WERI-Rb-1 (cell line): ENCODE data around the gene HSD11B2.
A peak's percentile ranks its signal among the peaks of the same experiment; 100 is the strongest.

Source experiments
- DNase-seq: peaks from one replicate; pipeline ENCODE4 v3.0.0-alpha.2; 2020
- H3K27ac ChIP-seq: fragments of 250-450 bp; sonication (Bioruptor Pico); 2 replicates; pipeline ENCODE4 v1.5.1; 2020; ENCODE audit warnings: mild to moderate bottlenecking, moderate library complexity
- H3K27me3 ChIP-seq: fragments of 250-450 bp; sonication (Bioruptor Pico); 2 replicates; pipeline ENCODE4 v1.5.1; 2021; ENCODE audit warnings: mild to moderate bottlenecking, low read depth, moderate library complexity; ENCODE audit not compliant: insufficient read depth, severe bottlenecking
- H3K36me3 ChIP-seq: fragments of 250-450 bp; sonication (Bioruptor Pico); 2 replicates; pipeline ENCODE4 v1.5.1; 2020; ENCODE audit warnings: mild to moderate bottlenecking, moderate library complexity
- H3K4me3 ChIP-seq: 2 replicates; pipeline ENCODE4 v1.5.1; 2011; ENCODE audit warnings: low read depth, mild to moderate bottlenecking, control low read depth, low read length
- H3K9me3 ChIP-seq: fragments of 250-450 bp; sonication (Bioruptor Pico); 2 replicates; pipeline ENCODE4 v1.5.1; 2021; ENCODE audit warnings: mild to moderate bottlenecking, moderate library complexity; ENCODE audit not compliant: severe bottlenecking
- TF ChIP-seq, protein P1 (sequence below): IDR thresholded peaks from 2 replicates; pipeline ENCODE4 v1.5.1; 2011; ENCODE audit warnings: low read depth, mild to moderate bottlenecking, control low read depth, inconsistent platforms, low read length

The HSD11B2 gene

DNA sequence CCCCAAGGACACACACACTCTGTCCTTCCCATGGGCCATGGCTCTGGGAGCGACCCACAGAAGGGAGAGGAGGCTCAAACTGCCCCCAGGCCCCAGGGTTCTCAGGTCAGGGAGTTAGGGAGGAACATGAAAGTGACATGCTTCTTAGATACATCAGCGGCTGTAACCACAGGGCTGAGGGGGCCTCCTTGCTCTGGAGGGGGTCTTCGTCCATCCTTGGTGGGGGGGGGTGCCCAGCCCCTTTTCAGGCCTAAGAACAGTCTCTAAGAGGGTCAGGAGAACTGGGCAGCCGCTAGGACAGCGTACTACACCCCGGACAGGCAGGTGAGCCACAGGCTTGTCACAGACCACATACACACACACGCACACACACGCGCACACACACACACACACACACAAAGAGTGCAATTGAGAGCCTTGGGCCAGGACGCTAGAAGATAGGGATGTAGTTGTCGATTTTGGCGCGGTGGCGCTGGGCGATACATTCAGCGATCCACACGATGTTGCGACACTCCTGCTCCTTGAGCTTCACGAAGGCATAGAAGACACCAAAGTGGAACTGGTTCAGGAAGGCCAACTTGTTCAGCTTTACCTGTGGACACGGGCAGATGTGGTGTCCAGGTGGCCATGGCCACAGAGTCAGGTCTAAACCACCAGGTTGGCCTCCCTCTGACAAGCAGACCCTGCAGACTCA lies 7.3 kb downstream of the HSD11B2 start:
- no peaks in the 10 kb centered on the region for H3K9me3 ChIP-seq
- DNase-seq: no peak
- peaks cover 51% of the 10 kb centered on the region for H3K36me3 ChIP-seq
- H3K4me3 ChIP-seq: no peak overlapping the region
- no peak overlapping the region for H3K27ac ChIP-seq
- TF ChIP-seq, protein P1, sequence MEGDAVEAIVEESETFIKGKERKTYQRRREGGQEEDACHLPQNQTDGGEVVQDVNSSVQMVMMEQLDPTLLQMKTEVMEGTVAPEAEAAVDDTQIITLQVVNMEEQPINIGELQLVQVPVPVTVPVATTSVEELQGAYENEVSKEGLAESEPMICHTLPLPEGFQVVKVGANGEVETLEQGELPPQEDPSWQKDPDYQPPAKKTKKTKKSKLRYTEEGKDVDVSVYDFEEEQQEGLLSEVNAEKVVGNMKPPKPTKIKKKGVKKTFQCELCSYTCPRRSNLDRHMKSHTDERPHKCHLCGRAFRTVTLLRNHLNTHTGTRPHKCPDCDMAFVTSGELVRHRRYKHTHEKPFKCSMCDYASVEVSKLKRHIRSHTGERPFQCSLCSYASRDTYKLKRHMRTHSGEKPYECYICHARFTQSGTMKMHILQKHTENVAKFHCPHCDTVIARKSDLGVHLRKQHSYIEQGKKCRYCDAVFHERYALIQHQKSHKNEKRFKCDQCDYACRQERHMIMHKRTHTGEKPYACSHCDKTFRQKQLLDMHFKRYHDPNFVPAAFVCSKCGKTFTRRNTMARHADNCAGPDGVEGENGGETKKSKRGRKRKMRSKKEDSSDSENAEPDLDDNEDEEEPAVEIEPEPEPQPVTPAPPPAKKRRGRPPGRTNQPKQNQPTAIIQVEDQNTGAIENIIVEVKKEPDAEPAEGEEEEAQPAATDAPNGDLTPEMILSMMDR: no peak
- no peaks in the 10 kb centered on the region for H3K27me3 ChIP-seq

DNA sequence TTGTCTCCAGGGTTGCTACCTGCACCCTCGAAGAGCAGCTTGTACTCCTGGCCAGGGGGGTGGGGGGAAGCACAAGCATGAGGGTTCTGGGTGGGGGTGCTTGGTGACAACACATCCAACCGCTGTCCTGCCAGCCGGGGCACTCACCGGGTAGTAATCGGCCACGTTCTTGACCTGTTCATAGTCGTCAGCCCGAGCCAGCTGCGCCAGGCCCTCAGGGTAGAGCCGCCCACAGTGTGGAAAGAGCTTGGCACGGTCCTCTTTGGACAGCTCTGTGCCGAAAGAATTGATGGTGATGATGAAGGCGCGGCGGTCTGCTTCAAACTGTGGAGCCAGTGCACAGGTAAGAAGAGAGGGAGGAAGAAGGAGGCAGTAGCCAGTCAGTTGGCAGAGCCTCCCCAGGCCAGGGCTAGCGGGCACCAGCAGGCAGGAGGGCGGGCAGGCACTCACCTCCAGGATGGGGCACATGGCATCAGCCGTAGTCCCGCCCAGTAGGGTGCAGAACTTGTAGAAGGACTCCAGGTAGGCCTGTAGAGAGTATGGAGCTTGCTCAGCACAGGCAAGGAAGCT lies 8.0 kb downstream of the HSD11B2 start:
- no peak for DNase-seq
- H3K27ac ChIP-seq: no peak overlapping the region
- peaks cover 48% of the 10 kb centered on the region for H3K36me3 ChIP-seq

GRCh38 chr16:67441271-67441753 lies 10.4 kb downstream of the HSD11B2 start:
- peaks cover 48% of the 10 kb centered on the region for H3K36me3 ChIP-seq
- no peaks in the 10 kb centered on the region for H3K27me3 ChIP-seq
- peak; percentile 38 for DNase-seq
- H3K4me3 ChIP-seq: no peak overlapping the region
- no peaks in the 10 kb centered on the region for H3K9me3 ChIP-seq
- H3K27ac ChIP-seq: peak overlapping the region; percentile 68
- TF ChIP-seq, protein P1: no peak

More for the DNA sequence above, 8.0 kb downstream of the HSD11B2 start:
- TF ChIP-seq, protein P1: no peak
- H3K4me3 ChIP-seq: no peak overlapping the region
- H3K27me3 ChIP-seq: no peaks in the 10 kb centered on the region
- H3K9me3 ChIP-seq: no peaks in the 10 kb centered on the region

DNA sequence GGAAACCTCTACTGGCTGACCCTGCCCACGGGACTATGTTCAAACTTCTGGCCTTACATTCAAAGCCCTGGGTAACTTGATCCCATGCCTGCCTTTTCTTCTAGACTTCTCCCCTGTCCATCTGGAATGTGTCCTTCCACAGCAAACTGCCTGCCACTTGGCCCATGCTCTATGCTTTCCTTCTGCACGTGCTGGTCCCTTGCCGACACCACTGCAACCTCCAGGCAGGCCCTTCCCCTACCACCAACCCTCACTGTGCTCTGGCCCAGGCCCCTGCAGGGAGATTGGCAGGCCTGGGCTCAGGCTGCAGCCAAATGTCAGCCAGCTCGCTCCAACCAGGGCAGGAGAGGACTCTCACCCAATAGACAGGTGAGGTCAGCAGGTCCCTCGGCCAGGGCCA lies 11.0 kb downstream of the HSD11B2 start:
- H3K27ac ChIP-seq: peak overlapping the region; percentile 68
- no peaks in the 10 kb centered on the region for H3K27me3 ChIP-seq
- H3K4me3 ChIP-seq: no peak overlapping the region
- H3K9me3 ChIP-seq: no peaks in the 10 kb centered on the region
- TF ChIP-seq, protein P1: no peak
- DNase-seq: no peak
- peaks cover 45% of the 10 kb centered on the region for H3K36me3 ChIP-seq

- Histone ChIP-seq H3K36me3 (peaks cover 45% of the 10 kb centered on the region), H3K4me3 (no peak overlapping the region), H3K9me3 (no peaks in the 10 kb centered on the region), H3K27ac (no peak overlapping the region; the same call in 1 of the 2 replicates), H3K27me3 (no peaks in the 10 kb centered on the region)
- no peak for DNase-seq
- TF ChIP-seq, protein P1: no peak
Measured at GRCh38 chr16:67442581-67443255, 11.8 kb downstream of the HSD11B2 start.
